Measurements from ENCODE around the gene NDUFB8. TPM values are rescaled to one million over a fixed set of nuclear protein-coding genes. Genes with fewer than 3 reads are reported as not detected.

NDUFB8 gene
- total and polyA plus RNA-seq, 2 donors (not counting 1 experiment from before 2014, with no cell fraction given), result 131 to 174 TPM

DNA sequence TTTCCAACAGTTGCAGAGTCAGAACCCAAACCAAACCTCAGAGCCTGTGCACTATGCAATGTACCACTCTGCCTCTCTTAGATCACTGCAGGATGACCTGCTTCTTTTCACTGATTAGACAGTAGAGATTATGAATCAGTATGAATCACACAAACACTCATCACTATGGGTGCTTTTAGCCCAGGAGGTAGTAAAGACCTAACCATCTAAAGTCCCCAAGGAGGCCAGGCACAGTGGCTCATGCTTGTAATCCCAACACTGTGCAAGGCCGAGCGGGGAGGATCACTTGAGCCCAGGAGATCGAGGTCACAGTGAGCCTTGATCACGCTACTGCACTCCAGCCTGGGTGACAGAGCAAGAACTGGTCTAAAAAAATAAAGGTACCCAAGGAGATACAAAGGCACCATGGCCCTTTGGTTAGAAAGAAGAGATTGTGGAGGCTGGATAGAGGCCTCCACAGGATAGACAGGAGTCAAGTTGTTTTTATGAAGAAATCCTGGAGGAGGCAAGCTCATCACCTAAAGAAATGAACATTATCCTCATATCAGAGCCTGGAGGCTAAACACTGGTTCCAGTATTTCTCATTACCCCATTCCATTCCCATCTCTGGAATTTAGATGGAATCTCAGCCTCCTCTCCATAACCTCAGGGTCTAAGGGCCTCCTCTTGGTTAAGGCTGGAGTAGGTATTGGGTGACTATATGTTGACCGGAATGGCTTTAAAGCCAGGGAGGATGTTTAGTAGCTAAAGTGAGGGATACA is 22.9 kb downstream of the NDUFB8 start:
- H3K4me3 ChIP-seq (ENCODE audit: control extremely low read depth in 1 of 5, extremely low read depth in 1 of 5, insufficient read depth in 1 of 5, low read depth in 2 of 5, low read length in 4 of 5), result no peak overlapping the region
- peaks cover 0 to 8% of the 10 kb centered on the region in 2 experiments for H3K36me3 ChIP-seq (replicated peaks in 1 of 2; ENCODE audit: control extremely low read depth in 1 of 2, control insufficient read depth in 1 of 2, extremely low read depth in 1 of 2, insufficient read depth in 2 of 2, low read length in 1 of 2)
- DNase-seq (no peak), ATAC-seq (ENCODE audit: low read depth) (no peak)
- ChIA-PET POLR2A (no interaction called here), CTCF (interaction anchor here (1.9 kb wide), 1 partner anchor 12 kb away, joined by 8 read pairs; the partner anchor contains the start of gene SEC31B)
- no peaks in the 10 kb centered on the region for H3K9me3 ChIP-seq (ENCODE audit: control extremely low read depth in 1 of 3, control insufficient read depth in 2 of 3, insufficient read depth in 1 of 3, low read length in 2 of 3)
- no peaks in the 10 kb centered on the region for H3K27me3 ChIP-seq (replicated peaks in 1 of 4; ENCODE audit: control extremely low read depth in 1 of 4, control insufficient read depth in 3 of 4, insufficient read depth in 4 of 4, low read length in 3 of 4)
- no peak overlapping the region for H3K9ac ChIP-seq (ENCODE audit: low read length)
- no peak overlapping the region for H3K4me2 ChIP-seq (replicated peaks; ENCODE audit: low read depth, low read length, poor library complexity, severe bottlenecking)
- Mint-ChIP-seq H3K9me3 (ENCODE audit: insufficient read depth) (no peaks in the 10 kb centered on the region), H3K4me3 (no peak overlapping the region), H3K27me3 (no peaks in the 10 kb centered on the region), H3K4me1 (no peaks in the 10 kb centered on the region), H3K27ac (no peak overlapping the region)
- intact Hi-C loops (cut with micrococcal nuclease), result no loop called here
- H2AFZ ChIP-seq (ENCODE audit: insufficient read depth, low read depth, low read length, poor library complexity, severe bottlenecking), result no peak overlapping the region
- TF ChIP-seq, protein P1, sequence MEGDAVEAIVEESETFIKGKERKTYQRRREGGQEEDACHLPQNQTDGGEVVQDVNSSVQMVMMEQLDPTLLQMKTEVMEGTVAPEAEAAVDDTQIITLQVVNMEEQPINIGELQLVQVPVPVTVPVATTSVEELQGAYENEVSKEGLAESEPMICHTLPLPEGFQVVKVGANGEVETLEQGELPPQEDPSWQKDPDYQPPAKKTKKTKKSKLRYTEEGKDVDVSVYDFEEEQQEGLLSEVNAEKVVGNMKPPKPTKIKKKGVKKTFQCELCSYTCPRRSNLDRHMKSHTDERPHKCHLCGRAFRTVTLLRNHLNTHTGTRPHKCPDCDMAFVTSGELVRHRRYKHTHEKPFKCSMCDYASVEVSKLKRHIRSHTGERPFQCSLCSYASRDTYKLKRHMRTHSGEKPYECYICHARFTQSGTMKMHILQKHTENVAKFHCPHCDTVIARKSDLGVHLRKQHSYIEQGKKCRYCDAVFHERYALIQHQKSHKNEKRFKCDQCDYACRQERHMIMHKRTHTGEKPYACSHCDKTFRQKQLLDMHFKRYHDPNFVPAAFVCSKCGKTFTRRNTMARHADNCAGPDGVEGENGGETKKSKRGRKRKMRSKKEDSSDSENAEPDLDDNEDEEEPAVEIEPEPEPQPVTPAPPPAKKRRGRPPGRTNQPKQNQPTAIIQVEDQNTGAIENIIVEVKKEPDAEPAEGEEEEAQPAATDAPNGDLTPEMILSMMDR (IDR thresholded peaks at IDR 0.05), result no peak
- no peak for TF ChIP-seq EZH2 (IDR thresholded peaks at IDR 0.05; ENCODE audit: borderline replicate concordance, insufficient read depth, low read depth, low read length, poor library complexity, severe bottlenecking)
- no peaks in the 10 kb centered on the region for H4K20me1 ChIP-seq (ENCODE audit: control insufficient read depth, insufficient read depth, low read length, poor library complexity, severe bottlenecking)
- 96% methylated on average over 4 of the region's 5 CpGs for WGBS (ENCODE audit: insufficient coverage)
- no peaks in the 10 kb centered on the region for H3K4me1 ChIP-seq (ENCODE audit: control insufficient read depth in 2 of 2, insufficient read depth in 2 of 2, low read length in 2 of 2)
- H3K79me2 ChIP-seq (ENCODE audit: control insufficient read depth, insufficient read depth, low read length), result no peaks in the 10 kb centered on the region
- H3K27ac ChIP-seq (ENCODE audit: low read length in 2 of 2), result no peak overlapping the region

DNA sequence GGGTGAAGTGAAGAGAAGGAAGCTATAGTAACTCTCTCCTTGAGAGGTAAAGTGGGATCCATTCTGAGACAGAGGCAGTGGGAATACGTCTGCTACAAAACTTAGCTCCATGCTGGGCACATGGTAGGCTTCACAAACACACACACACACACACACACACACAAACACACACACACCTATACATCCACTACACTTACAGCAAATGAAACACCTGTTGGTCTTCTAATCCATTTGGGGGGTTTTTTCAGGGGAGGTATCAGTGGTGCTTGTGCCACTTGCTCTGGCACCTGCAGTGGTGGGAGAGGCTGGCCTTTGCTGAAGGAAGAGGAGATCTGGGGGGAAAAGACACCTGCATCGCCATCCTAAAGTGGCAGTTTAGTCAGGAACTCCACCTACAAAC is 24.5 kb downstream of the NDUFB8 start:
- H3K4me1 ChIP-seq (ENCODE audit: control insufficient read depth in 2 of 2, insufficient read depth in 2 of 2, low read length in 2 of 2), result no peaks in the 10 kb centered on the region
- H3K79me2 ChIP-seq (ENCODE audit: control insufficient read depth, insufficient read depth, low read length), result no peaks in the 10 kb centered on the region
- CTCF ChIA-PET, result interaction anchor here (1.3 kb wide), 1 partner anchor 31 kb away, joined by 6 read pairs; the partner anchor contains the start of gene HIF1AN
- no peaks in the 10 kb centered on the region for H3K27me3 ChIP-seq (replicated peaks in 1 of 4; ENCODE audit: control extremely low read depth in 1 of 4, control insufficient read depth in 3 of 4, insufficient read depth in 4 of 4, low read length in 3 of 4)
- POLR2A ChIA-PET, result no interaction called here
- intact Hi-C loops (cut with micrococcal nuclease), result no loop called here
- no peaks in the 10 kb centered on the region for H3K9me3 ChIP-seq (ENCODE audit: control extremely low read depth in 1 of 3, control insufficient read depth in 2 of 3, insufficient read depth in 1 of 3, low read length in 2 of 3)
- H3K27ac ChIP-seq (ENCODE audit: low read length in 2 of 2), result no peak overlapping the region
- H3K9ac ChIP-seq (ENCODE audit: low read length), result no peak overlapping the region
- H2AFZ ChIP-seq (ENCODE audit: insufficient read depth, low read depth, low read length, poor library complexity, severe bottlenecking), result no peak overlapping the region
- DNase-seq, result no peak
- H3K27ac Mint-ChIP-seq, result no peak overlapping the region
- no peak for TF ChIP-seq EZH2 (IDR thresholded peaks at IDR 0.05; ENCODE audit: borderline replicate concordance, insufficient read depth, low read depth, low read length, poor library complexity, severe bottlenecking)
- TF ChIP-seq, protein P1 (IDR thresholded peaks at IDR 0.05), result no peak
- H3K4me3 ChIP-seq (ENCODE audit: control extremely low read depth in 1 of 5, extremely low read depth in 1 of 5, insufficient read depth in 1 of 5, low read depth in 2 of 5, low read length in 4 of 5), result no peak overlapping the region
- no CpG with 5 or more reads among the region's 2 CpGs for WGBS (ENCODE audit: insufficient coverage)
- no peaks in the 10 kb centered on the region for H3K27me3 Mint-ChIP-seq
- no peak for ATAC-seq (ENCODE audit: low read depth)
- no peak overlapping the region for H3K4me2 ChIP-seq (replicated peaks; ENCODE audit: low read depth, low read length, poor library complexity, severe bottlenecking)
- H3K4me3 Mint-ChIP-seq, result no peak overlapping the region
- no peaks in the 10 kb centered on the region for H3K9me3 Mint-ChIP-seq (ENCODE audit: insufficient read depth)
- no peaks in the 10 kb centered on the region for H4K20me1 ChIP-seq (ENCODE audit: control insufficient read depth, insufficient read depth, low read length, poor library complexity, severe bottlenecking)
- no peaks in the 10 kb centered on the region for H3K4me1 Mint-ChIP-seq
- peaks cover 0 to 5% of the 10 kb centered on the region in 2 experiments for H3K36me3 ChIP-seq (replicated peaks in 1 of 2; ENCODE audit: control extremely low read depth in 1 of 2, control insufficient read depth in 1 of 2, extremely low read depth in 1 of 2, insufficient read depth in 2 of 2, low read length in 1 of 2)
